Natural killer cell (primary cell): ENCODE measurements around the gene ZCCHC14. TPM values are rescaled to one million over a fixed set of nuclear protein-coding genes. Genes with fewer than 3 reads are reported as not detected.

Experiments
- ATAC-seq, 3 donors: fragments of 150-1000 bp in 2 of 3; fragments of 200-7000 bp in 1 of 3; cut with Tn5 transposase; 1 replicate in 1 of 3; 2 replicates in 2 of 3; pipeline ENCODE4 v1.10.0; 2021; ENCODE audit warnings: mild to moderate bottlenecking in 2 of 3, moderate library complexity in 2 of 3
- DNase-seq, 2 donors: peaks; one replicate each; pipeline versions ENCODE4 v3.0.0 to v3.0.0-alpha.2; 2013 to 2021; ENCODE audit warnings: mixed read lengths in 1 of 2
- H3K27ac ChIP-seq: one replicate; pipeline ENCODE4 v1.5.1; 2013; ENCODE audit warnings: mild to moderate bottlenecking, low read length
- H3K27me3 ChIP-seq: one replicate; pipeline ENCODE4 v1.6.1; 2013; ENCODE audit warnings: low read length; ENCODE audit not compliant: control insufficient read depth, insufficient read depth
- H3K36me3 ChIP-seq: one replicate; pipeline ENCODE4 v1.6.1; 2013; ENCODE audit warnings: low read length; ENCODE audit not compliant: control insufficient read depth, insufficient read depth
- H3K4me1 ChIP-seq: one replicate; pipeline ENCODE4 v1.6.1; 2013; ENCODE audit warnings: low read length; ENCODE audit not compliant: control insufficient read depth, insufficient read depth
- H3K4me3 ChIP-seq: one replicate; pipeline ENCODE4 v1.5.1; 2013; ENCODE audit warnings: low read length
- H3K9me3 ChIP-seq: one replicate; pipeline ENCODE4 v1.6.1; 2013; ENCODE audit warnings: low read length; ENCODE audit not compliant: control insufficient read depth, insufficient read depth
- H3K27ac Mint-ChIP-seq, 2 donors: one replicate each; pipeline ENCODE4 v1.8.0; 2022; ENCODE audit warnings: mild to moderate bottlenecking in 2 of 2, mixed read lengths in 2 of 2, moderate library complexity in 1 of 2
- H3K27me3 Mint-ChIP-seq, 2 donors: one replicate each; pipeline ENCODE4 v1.8.0; 2022; ENCODE audit warnings: low read depth in 2 of 2, mixed read lengths in 2 of 2
- H3K36me3 Mint-ChIP-seq: one replicate; pipeline ENCODE4 v1.8.0; 2022; ENCODE audit warnings: mixed read lengths
- H3K4me1 Mint-ChIP-seq, 2 donors: one replicate each; pipeline ENCODE4 v1.8.0; 2022; ENCODE audit warnings: mixed read lengths in 2 of 2
- H3K4me3 Mint-ChIP-seq: one replicate; pipeline ENCODE4 v1.8.0; 2022; ENCODE audit warnings: mild to moderate bottlenecking, moderate library complexity, mixed read lengths
- H3K9me3 Mint-ChIP-seq, 2 donors: one replicate each; pipeline ENCODE4 v1.8.0; 2022; ENCODE audit warnings: mixed read lengths in 2 of 2
- CTCF ChIP-seq: fragments of 200-600 bp; IDR thresholded peaks from one replicate; pipeline ENCODE4 v1.8.0; 2022; ENCODE audit warnings: antibody characterized with exemption
- WGBS: methylation state at CpG from one replicate; pipeline ENCODE4 v1.1.7; 2013; ENCODE audit warnings: missing lambda C conversion rate; ENCODE audit not compliant: insufficient coverage; 5-methylcytosine and 5-hydroxymethylcytosine counted together
- intact Hi-C: fragments of 100-400 bp; cut with micrococcal nuclease; formaldehyde crosslinking; loops from one replicate; pipeline ENCODE4 v1.14.2; 2022
- total RNA-seq, 4 donors: library from RNA; stranded (reverse); fragments of 120-200 nt in 1 of 4; gene quantifications; one replicate each; pipeline versions ENCODE4 v1.2.3 to v1.2.4, GENCODE V29; 2013 to 2022

Gene ZCCHC14
- total RNA-seq, 3 donors from 2014 or later (not counting 1 experiment from before 2014, with no cell fraction given), result 12.2 to 20.9 (median 19.2) TPM

- no peak for TF ChIP-seq CTCF
- H3K36me3 ChIP-seq, result no peaks in the 10 kb centered on the region
- H3K36me3 Mint-ChIP-seq, result no peaks in the 10 kb centered on the region
- intact Hi-C loops, result no loop called here
- H3K4me1 Mint-ChIP-seq, result peaks cover 29 to 37% of the 10 kb centered on the region in 2 donors
- DNase-seq, result no peak
- no peaks in the 10 kb centered on the region for H3K27me3 ChIP-seq
- ATAC-seq, result no peak
- H3K27me3 Mint-ChIP-seq, result no peaks in the 10 kb centered on the region
- no peaks in the 10 kb centered on the region for H3K9me3 ChIP-seq
- H3K4me3 ChIP-seq, result no peak overlapping the region
- H3K27ac Mint-ChIP-seq, result no peak overlapping the region
- peaks cover 15% of the 10 kb centered on the region for H3K4me1 ChIP-seq
- no peaks in the 10 kb centered on the region for H3K9me3 Mint-ChIP-seq
- no peak overlapping the region for H3K27ac ChIP-seq
- H3K4me3 Mint-ChIP-seq, result no peak overlapping the region
- WGBS, result 99% methylated on average over 13 of the region's 13 CpGs
These were observed 118.5 kb downstream of the ZCCHC14 start for GRCh38 chr16:87374313-87374712.

GRCh38 chr16:87372305-87372704 is 120.5 kb downstream of the ZCCHC14 start:
- H3K4me1 Mint-ChIP-seq, result peaks cover 32 to 44% of the 10 kb centered on the region in 2 donors
- no peaks in the 10 kb centered on the region for H3K36me3 Mint-ChIP-seq
- no peak for DNase-seq
- Histone ChIP-seq H3K36me3 (no peaks in the 10 kb centered on the region), H3K9me3 (no peaks in the 10 kb centered on the region), H3K4me3 (no peak overlapping the region), H3K27me3 (no peaks in the 10 kb centered on the region), H3K27ac (no peak overlapping the region), H3K4me1 (peaks cover 15% of the 10 kb centered on the region)
- 95% methylated on average over 4 of the region's 4 CpGs for WGBS
- H3K27me3 Mint-ChIP-seq, result no peaks in the 10 kb centered on the region
- no peak for TF ChIP-seq CTCF
- intact Hi-C loops, result no loop called here
- no peak overlapping the region for H3K4me3 Mint-ChIP-seq
- ATAC-seq, result no peak
- H3K27ac Mint-ChIP-seq, result no peak overlapping the region
- no peaks in the 10 kb centered on the region for H3K9me3 Mint-ChIP-seq

- intact Hi-C loops, result no loop called here
- Mint-ChIP-seq H3K27me3 (no peaks in the 10 kb centered on the region), H3K4me1 (peaks cover 26 to 42% of the 10 kb centered on the region in 2 donors), H3K9me3 (no peaks in the 10 kb centered on the region), H3K4me3 (peak overlapping the region; percentile 57), H3K36me3 (no peaks in the 10 kb centered on the region), H3K27ac (peak overlapping the region; percentile 69 to 89)
- H3K27ac ChIP-seq, result no peak overlapping the region
- H3K4me3 ChIP-seq, result no peak overlapping the region
- H3K9me3 ChIP-seq, result no peaks in the 10 kb centered on the region
- H3K36me3 ChIP-seq, result no peaks in the 10 kb centered on the region
- H3K27me3 ChIP-seq, result no peaks in the 10 kb centered on the region
- peaks cover 15% of the 10 kb centered on the region for H3K4me1 ChIP-seq
- WGBS, result 85% methylated on average over 20 of the region's 20 CpGs
- DNase-seq (no peak), ATAC-seq (peak; percentile 77 to 92 (median 85))
- TF ChIP-seq CTCF, result no peak
These were observed 121.5 kb downstream of the ZCCHC14 start for GRCh38 chr16:87371261-87371866.
